Smooth muscle cell of bladder (primary cell): ENCODE measurements around the gene SARS2. TPM values are rescaled to one million over a fixed set of nuclear protein-coding genes. Genes with fewer than 3 reads are reported as not detected.

ENCODE experiments used
- total RNA-seq: library from RNA; depleted of rRNA; stranded (reverse); fragments of >200 nt; gene quantifications from 2 replicates; pipeline ENCODE4 v1.2.3, GENCODE V29; 2014

The SARS2 gene, protein sequence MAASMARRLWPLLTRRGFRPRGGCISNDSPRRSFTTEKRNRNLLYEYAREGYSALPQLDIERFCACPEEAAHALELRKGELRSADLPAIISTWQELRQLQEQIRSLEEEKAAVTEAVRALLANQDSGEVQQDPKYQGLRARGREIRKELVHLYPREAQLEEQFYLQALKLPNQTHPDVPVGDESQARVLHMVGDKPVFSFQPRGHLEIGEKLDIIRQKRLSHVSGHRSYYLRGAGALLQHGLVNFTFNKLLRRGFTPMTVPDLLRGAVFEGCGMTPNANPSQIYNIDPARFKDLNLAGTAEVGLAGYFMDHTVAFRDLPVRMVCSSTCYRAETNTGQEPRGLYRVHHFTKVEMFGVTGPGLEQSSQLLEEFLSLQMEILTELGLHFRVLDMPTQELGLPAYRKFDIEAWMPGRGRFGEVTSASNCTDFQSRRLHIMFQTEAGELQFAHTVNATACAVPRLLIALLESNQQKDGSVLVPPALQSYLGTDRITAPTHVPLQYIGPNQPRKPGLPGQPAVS
- total RNA-seq = 5.7 and 9.0 TPM in 2 replicates

DNA sequence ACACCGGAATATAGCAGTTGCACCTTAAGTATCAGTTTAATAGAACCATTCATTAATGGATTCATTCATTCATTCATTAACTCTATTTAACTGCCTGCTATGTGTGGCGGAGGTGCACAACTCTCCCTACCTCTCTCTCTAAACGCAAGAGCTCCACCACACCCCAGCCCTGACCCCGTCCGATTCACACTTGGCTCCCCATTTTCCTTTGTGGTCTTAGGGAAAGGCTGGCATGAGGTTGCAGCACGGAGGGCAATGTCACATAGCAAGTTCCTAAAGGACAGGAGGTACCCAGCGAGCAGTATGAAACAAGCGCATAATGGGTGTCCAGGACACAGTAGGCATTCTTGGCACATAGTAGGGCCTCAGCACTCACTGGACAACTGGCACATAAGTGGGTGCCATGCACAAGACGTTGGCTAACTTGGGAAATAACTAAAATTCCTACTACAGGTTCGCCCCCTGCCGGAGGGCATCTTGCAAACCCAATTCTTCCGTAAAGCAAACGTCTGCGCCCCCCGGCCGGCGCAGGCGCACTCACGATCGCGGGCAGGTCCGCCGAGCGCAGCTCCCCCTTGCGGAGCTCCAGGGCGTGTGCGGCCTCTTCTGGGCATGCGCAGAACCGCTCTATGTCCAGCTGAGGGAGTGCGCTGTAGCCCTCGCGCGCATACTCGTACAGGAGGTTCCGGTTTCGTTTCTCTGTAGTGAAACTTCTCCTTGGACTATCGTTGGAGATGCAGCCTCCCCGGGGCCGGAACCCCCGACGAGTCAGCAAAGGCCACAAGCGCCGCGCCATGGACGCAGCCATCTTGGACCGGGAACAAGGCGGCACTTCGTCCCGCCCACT is at the start of gene SARS2:
TSS of gene SARS2 (minus strand) at position 835 of the 847 bp plus-strand sequence. CDS start at position 808, 27 bp downstream.

GRCh38 chr19:38975214-38975860 is 44.8 kb upstream of the SARS2 start, which contains the start of gene FBXO17:
Gene FBXO17, minus strand, starts transcription at chr19:38975742. Its CDS starts 25,423 bp downstream, at chr19:38950319.

DNA sequence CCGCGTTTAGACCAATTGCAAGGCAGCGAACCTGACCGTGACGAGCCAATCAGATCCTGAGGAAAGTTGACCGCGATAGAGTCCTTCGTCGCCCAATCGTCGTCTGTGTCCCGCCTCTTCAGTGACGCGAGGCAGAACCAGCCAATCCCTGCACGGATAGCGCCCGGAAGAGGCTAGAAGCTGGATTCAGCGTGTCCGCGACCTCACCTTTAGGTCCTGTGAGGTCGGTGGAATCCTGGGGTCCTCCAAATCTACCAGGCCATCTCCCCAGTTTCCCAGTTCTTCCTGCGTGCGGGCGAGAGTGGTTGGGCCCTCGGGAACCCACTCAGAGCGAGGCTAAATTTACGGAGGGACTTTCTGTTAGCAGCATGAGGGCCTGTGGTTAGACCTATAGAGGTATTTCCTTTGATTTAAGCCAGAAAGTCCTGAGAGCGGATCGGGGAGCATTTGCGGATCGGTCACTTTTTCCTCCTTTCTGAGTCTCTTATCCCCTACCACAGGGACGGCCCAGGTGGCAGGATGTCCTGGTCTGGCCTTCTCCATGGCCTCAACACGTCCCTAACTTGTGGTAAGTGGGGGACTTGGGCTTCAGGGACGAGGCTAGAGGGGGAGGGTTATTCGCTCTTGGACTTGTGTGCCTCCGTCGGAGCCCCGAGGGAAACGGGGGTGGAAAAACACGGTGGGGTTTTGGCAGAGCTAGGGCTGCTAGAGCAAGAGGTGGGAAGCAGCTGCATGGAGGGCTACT is 385 bp upstream of the SARS2 start, which contains the start of gene MRPS12:
TSS of gene MRPS12 (plus strand) at position 169 of the 745 bp plus-strand sequence. CDS start at position 520, 351 bp downstream.

DNA sequence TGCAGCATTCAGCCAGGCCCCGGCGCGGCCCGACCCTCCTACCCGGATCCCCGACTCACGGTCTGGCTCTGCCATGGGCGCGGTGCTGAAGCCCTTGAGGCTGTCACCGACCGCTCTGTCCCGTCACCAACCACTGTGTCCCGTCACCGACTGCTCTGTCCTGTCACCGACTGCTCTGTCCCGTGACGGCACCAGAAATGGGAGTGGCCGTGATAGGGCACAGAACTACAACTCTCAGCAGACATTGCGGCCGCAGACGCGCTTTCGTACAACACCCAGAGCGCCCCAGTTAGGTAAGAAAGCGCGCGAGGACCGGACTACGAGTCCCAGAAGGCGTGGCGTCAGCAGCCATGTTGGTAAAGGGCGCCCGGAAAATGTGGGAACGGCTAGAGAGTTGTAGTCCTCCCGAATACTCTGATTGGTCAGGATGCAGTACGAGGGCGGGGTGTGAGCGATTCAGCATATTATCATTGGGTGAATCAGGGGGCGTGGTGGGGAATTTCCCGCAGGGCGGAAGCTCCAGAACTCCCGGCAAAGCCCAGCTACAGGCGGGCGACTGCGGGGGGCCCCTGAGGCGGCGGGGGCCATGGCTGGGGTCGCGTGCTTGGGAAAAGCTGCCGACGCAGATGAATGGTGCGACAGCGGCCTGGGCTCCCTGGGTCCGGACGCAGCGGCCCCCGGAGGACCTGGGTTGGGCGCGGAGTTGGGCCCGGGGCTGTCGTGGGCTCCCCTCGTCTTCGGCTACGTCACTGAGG is 30.9 kb downstream of the SARS2 start, which contains the start of the genes NFKBIB and SIRT2:
TSS of gene NFKBIB (plus strand) at position 523 of the 755 bp plus-strand sequence. CDS start at position 587, 64 bp downstream.
TSS of gene SIRT2 (minus strand) at position 172 of the 755 bp plus-strand sequence. CDS start at position 75, 97 bp downstream.

GRCh38 chr19:38877781-38878574 is 52.6 kb downstream of the SARS2 start, which contains the start of gene RINL:
Gene RINL, minus strand, starts transcription at chr19:38878275. Its CDS starts 1,533 bp downstream, at chr19:38876742.

Other genes starting within 250 kb of the SARS2 start
- gene CAPN12, start 186.3 kb downstream of the SARS2 start, total RNA-seq = not detected in 2 replicates
- gene LGALS7, start 157.2 kb downstream of the SARS2 start, total RNA-seq = not detected in 2 replicates
- 0.28 and 1.0 TPM in 2 replicates for gene LGALS7B, start 141.6 kb downstream of the SARS2 start, total RNA-seq
- gene LGALS4, start 117.8 kb downstream of the SARS2 start, total RNA-seq = 0.14 TPM in 1 of 2 replicates, not detected in the other
- gene ECH1, start 99.0 kb downstream of the SARS2 start, total RNA-seq = 19.6 and 28.3 TPM in 2 replicates
- gene HNRNPL, start 80.8 kb downstream of the SARS2 start, total RNA-seq = 205 and 212 TPM in 2 replicates
- gene RINL, start 52.5 kb downstream of the SARS2 start, total RNA-seq = 2.0 and 2.3 TPM in 2 replicates
- gene SIRT2, start 31.1 kb downstream of the SARS2 start, total RNA-seq = 41.7 and 45.1 TPM in 2 replicates
- 7.5 and 8.9 TPM in 2 replicates for gene NFKBIB, start 30.8 kb downstream of the SARS2 start, total RNA-seq
- gene CCER2, start 18.6 kb downstream of the SARS2 start, total RNA-seq = not detected in 2 replicates
- 32.3 and 32.5 TPM in 2 replicates for gene MRPS12, start 181 bp upstream of the SARS2 start, total RNA-seq
- gene FBXO17, start 45.0 kb upstream of the SARS2 start, total RNA-seq = 11.9 and 22.3 TPM in 2 replicates
- 2.0 and 5.5 TPM in 2 replicates for gene FBXO27, start 101.8 kb upstream of the SARS2 start, total RNA-seq
- 0.09 TPM in 1 of 2 replicates, not detected in the other for gene ACP7, start 153.6 kb upstream of the SARS2 start, total RNA-seq
- 3.1 and 4.2 TPM in 2 replicates for gene PAK4, start 195.0 kb upstream of the SARS2 start, total RNA-seq